Epithelial cell of esophagus (primary cell): ENCODE results near the gene FHIT.

Source experiments
- DNase-seq: peaks from one replicate; pipeline ENCODE4 v3.0.0; 2010; ENCODE audit warnings: low read depth
- H3K4me3 ChIP-seq: 2 replicates; pipeline ENCODE4 v1.5.1; 2011; ENCODE audit warnings: mild to moderate bottlenecking, low read length, control low read depth
- CTCF ChIP-seq: IDR thresholded peaks from 2 replicates; pipeline ENCODE4 v1.5.1; 2011; ENCODE audit warnings: low read depth, mild to moderate bottlenecking, low read length, control low read depth, inconsistent platforms; ENCODE audit not compliant: insufficient read depth; ENCODE audit errors: missing control alignments

FHIT gene

GRCh38 chr3:61090389-61091169, 160.7 kb downstream of the FHIT start:
- DNase-seq, result no peak
- no peak overlapping the region for H3K4me3 ChIP-seq
- TF ChIP-seq CTCF, result no peak

GRCh38 chr3:61087465-61087864, 163.8 kb downstream of the FHIT start:
- no peak for TF ChIP-seq CTCF
- DNase-seq, result no peak
- no peak overlapping the region for H3K4me3 ChIP-seq

GRCh38 chr3:61081554-61081953, 169.7 kb downstream of the FHIT start:
- H3K4me3 ChIP-seq, result no peak overlapping the region
- no peak for DNase-seq
- no peak for TF ChIP-seq CTCF

- peak; percentile 2 for DNase-seq
- H3K4me3 ChIP-seq, result no peak overlapping the region
- TF ChIP-seq CTCF, result no peak
These were observed 170.4 kb downstream of the FHIT start for GRCh38 chr3:61080737-61081445.

- no peak for DNase-seq
- TF ChIP-seq CTCF, result no peak
- no peak overlapping the region for H3K4me3 ChIP-seq
These were observed 173.1 kb downstream of the FHIT start for GRCh38 chr3:61078048-61078752.

- DNase-seq, result no peak
- no peak for TF ChIP-seq CTCF
- H3K4me3 ChIP-seq, result no peak overlapping the region
These were observed 173.7 kb downstream of the FHIT start for GRCh38 chr3:61077551-61077950.
